GM18868 (cell line): ENCODE measurements around the gene FMN2.
"Not testable (repeated sequence)": the region's sequence is repeated elsewhere in the genome, so short reads cannot be mapped to it uniquely, and the experiment has no call there.

Experiments
- ATAC-seq: cut with Tn5 transposase; IDR thresholded peaks from one replicate; pipeline ENCODE4 v1.9.1; 2021; ENCODE audit warnings: mild to moderate bottlenecking, moderate library complexity; ENCODE audit not compliant: unreplicated experiment

FMN2 gene

GRCh38 chr1:240295811-240296210 lies 204.1 kb downstream of the FMN2 start:
- ATAC-seq, result no peak

GRCh38 chr1:240304466-240304865 lies 212.8 kb downstream of the FMN2 start:
- no peak for ATAC-seq

- no peak for ATAC-seq
These were observed 215.0 kb downstream of the FMN2 start for GRCh38 chr1:240306673-240307072.

GRCh38 chr1:240308096-240308495 lies 216.4 kb downstream of the FMN2 start:
- no peak for ATAC-seq

- ATAC-seq, result no peak
These were observed 218.1 kb downstream of the FMN2 start for GRCh38 chr1:240309769-240310168.

- ATAC-seq, result no peak
These were observed 218.7 kb downstream of the FMN2 start for GRCh38 chr1:240310226-240310925.

- no peak for ATAC-seq
These were observed 221.2 kb downstream of the FMN2 start for GRCh38 chr1:240312872-240313271.

GRCh38 chr1:240314845-240315801 lies 223.4 kb downstream of the FMN2 start:
- no peak for ATAC-seq

GRCh38 chr1:240319998-240320397 lies 228.3 kb downstream of the FMN2 start:
- ATAC-seq, result no peak

- ATAC-seq, result no peak
These were observed 229.0 kb downstream of the FMN2 start for GRCh38 chr1:240320659-240321058.

- no peak for ATAC-seq
These were observed 231.3 kb downstream of the FMN2 start for GRCh38 chr1:240322943-240323342.

- ATAC-seq, result not testable (repeated sequence)
These were observed 236.7 kb downstream of the FMN2 start for GRCh38 chr1:240328382-240328781.

GRCh38 chr1:240329443-240329842 lies 237.8 kb downstream of the FMN2 start:
- no peak for ATAC-seq

GRCh38 chr1:240332672-240333071 lies 241.0 kb downstream of the FMN2 start:
- ATAC-seq, result no peak

GRCh38 chr1:240337781-240338180 lies 246.1 kb downstream of the FMN2 start:
- no peak for ATAC-seq

GRCh38 chr1:240338837-240339236 lies 247.2 kb downstream of the FMN2 start:
- no peak for ATAC-seq

GRCh38 chr1:240341365-240342250 lies 249.9 kb downstream of the FMN2 start:
- ATAC-seq, result no peak

- ATAC-seq, result no peak
These were observed 250.6 kb downstream of the FMN2 start for GRCh38 chr1:240342251-240342625.

GRCh38 chr1:240343045-240343444 lies 251.4 kb downstream of the FMN2 start:
- no peak for ATAC-seq

- ATAC-seq, result no peak
These were observed 252.3 kb downstream of the FMN2 start for GRCh38 chr1:240343966-240344365.

- no peak for ATAC-seq
These were observed 253.2 kb downstream of the FMN2 start for GRCh38 chr1:240344918-240345317.
